Hematopoietic multipotent progenitor cell treated with erythropoietin and hydrocortisone succinate and interleukin-3 and kit ligand, for 17 days (in vitro differentiated cells): ENCODE data around the gene LYRM7.
"Not testable (repeated sequence)": the region's sequence is repeated elsewhere in the genome, so short reads cannot be mapped to it uniquely, and the experiment has no call there.

ENCODE experiments used
- DNase-seq: peaks from one replicate; pipeline ENCODE4 v3.0.0-alpha.2; 2015; ENCODE audit warnings: low spot score

Gene LYRM7

DNA sequence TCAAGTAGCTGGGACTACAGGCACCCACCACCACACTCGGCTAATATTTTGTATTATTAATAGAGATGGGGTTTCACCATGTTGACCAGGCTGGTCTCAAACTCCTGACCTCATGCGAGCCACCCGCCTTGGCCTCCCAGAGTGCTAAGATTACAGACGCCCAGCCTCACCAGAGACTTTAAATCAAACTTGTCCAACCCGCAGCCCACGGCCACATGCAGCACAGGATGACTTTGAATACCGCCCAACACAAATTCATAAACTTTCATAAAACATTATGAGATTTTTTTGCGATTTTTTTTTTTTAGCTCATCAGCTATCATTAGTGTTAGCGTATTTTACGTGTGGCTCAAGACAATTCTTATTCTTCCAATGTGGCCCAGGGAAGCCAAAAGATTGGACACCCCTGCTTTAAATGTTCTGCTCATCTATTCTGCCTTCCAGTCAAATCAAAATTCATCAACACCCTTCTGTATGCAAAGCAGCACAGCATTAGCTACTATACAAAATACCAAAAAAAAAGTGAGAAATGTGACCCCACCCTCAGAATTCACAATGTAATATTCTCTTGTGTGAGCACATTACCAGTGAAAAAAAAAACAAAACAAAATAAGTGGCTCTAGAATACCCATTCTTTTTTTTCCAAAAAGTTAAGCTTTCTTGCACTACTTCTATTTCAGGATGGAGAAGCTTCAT lies 50.4 kb downstream of the LYRM7 start:
- DNase-seq = no peak

DNA sequence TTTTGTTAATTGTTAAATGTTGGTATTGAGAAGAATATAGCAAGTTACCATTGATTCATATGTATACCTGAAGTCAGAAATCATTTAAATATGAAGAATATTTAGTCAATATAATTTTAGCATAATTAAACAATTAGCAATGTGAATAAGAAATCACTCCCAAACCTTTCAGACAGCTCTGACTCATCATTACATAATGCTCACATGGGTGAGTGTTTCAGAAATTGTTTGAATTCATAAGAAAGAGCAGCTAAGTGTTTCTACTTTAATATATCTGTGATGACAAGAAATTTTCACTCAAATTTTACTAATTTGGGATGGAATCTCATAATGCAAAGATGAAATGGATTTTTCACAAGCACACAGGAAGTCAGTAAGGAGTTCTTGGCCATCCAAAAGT lies 51.1 kb downstream of the LYRM7 start:
- no peak for DNase-seq

DNA sequence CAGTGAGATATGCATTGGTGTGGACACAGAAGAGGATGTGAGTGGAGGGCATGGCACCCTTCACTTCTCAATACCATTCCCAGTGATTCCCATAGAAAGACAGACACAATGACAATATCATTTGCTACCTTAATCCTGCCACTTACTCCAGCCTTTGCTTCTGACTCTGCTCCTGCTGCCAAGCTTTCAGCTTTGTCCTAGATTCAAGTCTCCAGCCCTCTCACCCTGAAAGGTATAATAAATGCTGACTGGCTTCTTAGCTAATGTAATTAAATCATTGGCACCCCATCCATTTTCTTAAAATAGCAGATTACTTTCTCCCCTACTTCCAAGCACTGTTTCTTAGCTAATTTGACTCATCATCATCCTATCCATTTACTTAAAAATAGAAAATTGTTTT lies 52.0 kb downstream of the LYRM7 start:
- no peak for DNase-seq

DNA sequence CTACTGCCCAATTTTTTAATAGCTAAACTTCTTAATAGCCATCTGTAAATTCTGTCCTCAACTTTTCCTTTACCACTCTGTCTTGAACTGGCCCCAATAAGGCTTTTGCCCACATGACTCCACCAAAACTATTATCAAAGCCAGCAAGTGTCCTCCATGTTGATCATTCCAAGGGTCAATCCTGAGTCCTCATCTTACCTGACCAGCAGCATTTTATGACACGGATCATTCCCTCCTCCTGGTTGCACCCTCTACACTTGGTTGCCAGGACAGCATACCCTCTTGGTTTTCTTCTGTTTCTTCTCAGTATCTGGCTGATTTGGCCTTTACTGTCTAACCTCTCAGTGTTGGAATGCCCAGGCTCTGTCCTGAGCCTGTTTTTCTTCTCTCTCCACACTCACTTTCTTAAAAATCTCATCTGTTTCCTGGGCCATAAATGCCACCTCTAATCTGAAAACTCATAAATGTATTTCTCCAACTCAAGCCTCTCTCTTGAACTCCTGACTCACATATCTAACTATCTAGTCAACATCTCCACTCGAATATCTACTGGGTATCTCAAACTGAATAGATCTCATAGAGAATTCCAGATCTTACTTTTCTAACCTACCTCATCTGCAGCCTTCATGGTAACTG lies 53.1 kb downstream of the LYRM7 start:
- DNase-seq = no peak

DNA sequence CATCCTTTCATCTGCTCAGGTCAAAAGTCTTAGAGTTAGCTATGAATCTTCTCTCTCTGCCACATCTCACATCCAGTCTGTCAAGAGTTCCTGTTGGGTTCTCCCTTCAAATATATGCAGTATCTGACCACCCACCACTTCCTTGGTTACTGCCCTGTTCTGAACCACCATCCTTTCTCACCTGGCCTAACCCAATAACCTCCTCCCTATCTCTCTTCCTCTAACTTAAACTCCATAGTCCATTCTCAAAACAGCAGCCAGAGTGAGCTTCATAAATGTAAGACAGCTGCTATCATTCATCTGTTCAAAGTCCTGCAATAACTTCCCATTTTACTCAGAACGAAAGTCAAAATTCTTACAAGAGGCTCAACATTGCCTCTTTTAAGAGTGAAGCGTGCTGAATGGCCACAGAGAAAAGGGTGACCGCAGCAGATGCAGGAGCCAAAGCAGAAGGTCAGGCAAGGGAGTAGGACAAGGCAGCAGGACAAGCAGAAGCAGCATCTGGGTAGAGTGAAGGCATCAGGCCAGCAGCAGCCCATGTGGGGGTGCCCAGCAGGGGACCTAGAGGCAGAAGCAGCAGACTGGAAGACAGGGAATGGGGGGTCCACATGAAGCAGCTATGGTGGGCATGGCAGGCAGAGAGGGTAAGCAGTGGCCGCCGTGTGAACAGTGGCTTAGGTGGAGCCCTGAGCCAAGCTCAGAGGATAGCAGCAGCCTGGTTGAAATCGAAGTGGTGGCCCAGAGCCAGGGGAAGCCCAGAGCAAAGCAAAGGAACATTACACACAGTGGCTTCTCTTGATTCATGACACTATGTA lies 53.9 kb downstream of the LYRM7 start:
- DNase-seq = no peak

DNA sequence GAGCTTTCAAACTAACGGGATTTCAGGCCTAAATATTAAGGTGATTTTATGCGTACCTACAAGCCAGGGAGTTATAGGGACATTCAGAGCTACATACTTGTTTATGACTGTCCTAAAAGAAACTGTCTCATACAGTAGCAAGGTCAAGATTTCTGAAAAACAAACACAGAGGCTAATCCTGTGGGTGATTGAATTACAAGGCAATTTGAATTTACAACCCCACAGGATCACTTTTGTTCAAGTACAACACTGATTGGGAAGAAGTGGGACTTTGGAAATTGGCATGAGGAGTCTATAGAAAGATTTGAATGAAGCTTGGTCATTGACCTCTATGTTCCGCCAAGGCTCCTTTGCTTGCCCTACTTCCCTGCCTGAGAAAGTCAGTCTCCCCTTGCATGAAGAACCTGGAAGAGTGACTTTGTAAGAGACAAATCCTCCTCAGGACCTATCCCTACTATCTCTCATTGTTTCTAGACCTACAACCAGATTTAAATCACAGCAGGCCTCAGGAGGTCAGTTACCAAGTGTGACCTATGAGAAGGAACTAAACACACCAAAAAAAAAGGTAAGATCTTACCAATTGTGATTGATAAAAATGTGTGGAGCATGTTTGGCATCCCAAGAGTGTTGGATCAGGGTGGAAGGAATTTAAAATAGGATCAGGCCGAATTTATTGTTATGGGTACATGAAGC lies 54.7 kb downstream of the LYRM7 start:
- no peak for DNase-seq

DNA sequence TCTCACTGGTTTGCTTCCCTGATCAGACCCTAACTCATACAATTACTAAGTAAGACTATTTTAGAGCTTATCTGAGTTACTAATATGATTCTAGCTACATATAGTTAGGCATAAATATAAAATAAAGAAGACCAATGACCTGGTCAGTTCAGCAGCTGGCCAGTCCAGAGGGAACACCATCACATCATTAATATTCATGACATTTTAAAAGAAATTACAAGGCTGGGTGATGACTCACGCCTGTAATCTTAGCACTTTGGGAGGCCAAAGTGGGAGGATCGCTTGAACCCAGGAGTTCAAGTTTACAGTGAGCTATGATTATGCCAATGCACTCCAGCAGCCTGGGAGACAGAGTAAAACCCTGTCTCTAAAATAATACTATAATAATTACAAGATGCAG lies 56.2 kb downstream of the LYRM7 start:
- no peak for DNase-seq

DNA sequence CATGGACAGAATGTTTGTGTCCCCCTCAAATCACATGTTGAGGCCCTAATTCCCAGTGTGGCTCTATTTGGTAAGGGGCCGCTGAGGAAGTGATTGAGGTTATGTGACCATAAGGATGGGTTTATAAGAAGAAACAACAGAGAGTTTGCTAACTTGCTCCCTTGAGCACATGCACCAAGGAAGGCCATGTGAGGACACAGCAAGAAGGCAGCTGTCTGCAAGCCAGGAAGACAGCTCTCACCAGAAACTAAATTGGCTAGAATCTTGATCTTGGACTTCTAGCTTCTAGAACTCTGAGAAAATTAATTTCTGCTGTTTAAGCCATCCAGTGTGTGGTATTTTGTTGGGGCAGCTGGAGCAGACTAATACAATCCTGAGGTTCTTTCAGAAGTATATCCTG lies 57.9 kb downstream of the LYRM7 start:
- DNase-seq = no peak

DNA sequence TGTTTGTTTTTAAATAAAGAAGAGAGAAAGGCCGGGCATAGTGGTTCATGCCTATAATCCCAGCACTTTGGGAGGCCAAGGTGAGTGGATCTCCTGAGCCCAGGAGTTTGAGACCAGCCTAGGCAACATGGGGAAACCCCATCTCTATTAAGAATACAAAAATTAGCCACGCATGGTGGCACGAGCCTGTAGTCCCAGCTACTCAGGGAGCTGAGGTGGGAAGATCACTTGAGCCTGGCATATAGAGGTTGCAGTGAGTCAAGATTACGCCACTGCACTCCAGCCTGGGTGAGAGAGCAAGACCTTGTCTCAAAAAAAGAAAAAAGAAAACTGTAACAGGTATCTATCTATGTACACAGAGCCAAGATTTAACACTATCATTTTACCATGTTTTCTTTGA lies 58.9 kb downstream of the LYRM7 start:
- DNase-seq = no peak

DNA sequence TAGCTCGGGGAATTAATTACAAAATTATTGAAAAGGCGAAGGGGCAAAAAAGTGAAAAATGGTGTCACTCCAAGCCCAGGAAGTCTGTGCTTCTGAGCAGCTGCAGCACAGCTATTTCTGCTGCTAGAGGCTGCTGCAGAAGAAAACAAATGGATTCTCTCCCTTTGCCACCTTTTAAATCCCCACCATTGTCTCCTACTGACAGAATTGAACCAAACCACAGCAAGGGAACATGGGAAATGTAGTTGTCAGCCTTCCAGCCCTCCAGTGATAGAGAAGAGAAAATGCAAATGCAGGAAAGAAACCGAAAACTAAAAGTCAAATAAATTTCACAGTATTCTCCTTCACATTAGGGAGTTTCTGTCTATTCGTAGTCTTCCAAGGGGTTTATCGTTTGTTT lies 59.7 kb downstream of the LYRM7 start:
- no peak for DNase-seq

DNA sequence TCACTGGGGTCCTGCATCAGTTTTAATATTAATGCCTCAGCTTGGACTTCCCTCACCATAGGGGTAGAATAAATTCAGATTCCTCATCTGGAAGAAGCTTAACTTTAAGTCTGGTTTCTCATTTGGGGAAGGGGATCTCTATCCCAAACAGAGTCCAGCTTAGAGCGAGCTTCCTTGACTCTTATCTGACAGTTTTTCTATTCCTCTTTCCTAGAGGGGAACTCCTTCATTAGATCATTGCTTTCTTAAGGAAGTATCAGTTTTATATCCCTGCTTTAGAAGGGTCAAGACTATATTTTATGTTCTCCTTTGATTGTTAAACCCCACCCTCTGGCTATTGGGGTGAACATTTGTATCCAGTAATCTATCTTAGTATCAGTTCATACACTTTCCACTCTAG lies 68.9 kb downstream of the LYRM7 start:
- no peak for DNase-seq

DNA sequence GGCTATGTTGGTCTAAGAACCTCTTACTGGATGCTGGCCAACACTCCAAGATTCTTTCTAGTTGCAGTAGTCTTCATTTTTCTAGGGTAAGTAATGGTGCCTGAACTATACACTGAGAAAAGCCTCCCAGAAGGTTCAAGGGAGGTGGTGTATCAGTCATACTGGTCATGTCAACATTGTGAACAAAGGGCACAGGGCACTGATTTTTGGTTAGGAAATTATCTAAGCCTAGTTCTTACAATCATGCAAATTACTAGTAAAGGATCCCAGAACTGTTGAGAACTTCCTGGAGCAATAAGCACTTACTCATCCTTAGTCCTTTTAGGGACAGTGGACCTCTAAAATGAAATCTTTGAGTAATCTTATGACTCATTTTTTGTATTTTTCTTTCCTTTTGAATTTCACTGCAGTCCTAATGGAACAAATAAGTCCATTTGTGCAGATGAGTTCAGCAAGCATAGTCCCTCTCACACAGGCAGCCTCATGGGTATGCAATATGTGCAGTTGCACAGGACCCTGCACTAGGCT lies 72.0 kb downstream of the LYRM7 start:
- DNase-seq = no peak

DNA sequence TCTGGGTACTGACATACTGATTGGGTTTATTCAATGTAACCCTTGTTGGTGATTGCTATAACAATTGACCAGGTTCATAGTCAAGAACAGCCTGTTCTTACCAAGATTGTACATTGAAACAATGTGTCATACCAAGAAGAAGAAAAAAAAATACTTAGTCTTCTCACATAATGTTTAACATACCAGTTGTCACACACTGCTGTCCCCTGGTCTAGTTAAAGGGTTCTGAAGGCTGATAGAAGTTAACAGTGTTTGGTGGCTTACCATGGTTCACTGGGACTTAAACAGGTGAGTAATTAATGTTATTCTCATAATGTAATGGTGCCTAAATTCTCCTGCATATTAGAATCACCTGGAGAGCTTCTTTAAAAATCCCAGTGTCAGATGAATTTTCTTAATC lies 74.6 kb downstream of the LYRM7 start:
- no peak for DNase-seq

DNA sequence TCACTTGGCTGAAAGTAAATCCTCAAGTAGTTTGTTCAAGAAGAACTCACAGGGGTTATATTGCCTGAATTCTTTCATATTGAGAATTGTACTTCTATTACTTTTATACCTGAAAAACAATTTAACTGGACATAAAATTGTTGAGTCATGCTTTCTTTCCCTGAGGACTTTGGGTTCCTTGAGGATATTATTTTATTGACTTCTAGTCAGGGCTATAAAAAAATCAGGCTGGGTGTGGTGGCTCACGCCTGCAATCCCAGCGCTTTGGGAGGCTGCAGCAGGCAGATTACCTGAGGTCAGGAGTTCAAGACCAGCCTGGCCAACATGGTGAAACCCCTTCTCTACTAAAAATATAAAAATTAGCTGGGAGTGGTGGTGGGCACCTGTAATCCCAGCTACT lies 75.2 kb downstream of the LYRM7 start:
- DNase-seq = no peak

DNA sequence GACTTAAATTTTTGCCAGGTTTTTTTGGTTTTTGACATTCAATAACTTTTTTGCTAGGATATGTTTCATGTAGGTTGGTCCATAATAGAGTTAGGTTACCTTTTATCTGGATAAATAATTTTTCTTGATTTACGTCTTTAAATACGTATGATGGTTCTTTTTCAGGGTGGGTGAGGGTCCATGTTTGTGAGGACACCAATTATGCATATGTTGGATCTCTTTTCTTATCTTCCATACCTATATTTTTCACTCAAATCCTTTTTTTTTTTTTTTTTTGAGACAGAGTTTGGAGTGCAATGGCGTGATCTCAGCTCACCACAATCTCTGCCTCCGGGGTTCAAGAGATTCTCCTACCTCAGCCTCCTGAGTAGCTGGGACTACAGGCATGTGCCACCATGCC lies 75.8 kb downstream of the LYRM7 start:
- no peak for DNase-seq

DNA sequence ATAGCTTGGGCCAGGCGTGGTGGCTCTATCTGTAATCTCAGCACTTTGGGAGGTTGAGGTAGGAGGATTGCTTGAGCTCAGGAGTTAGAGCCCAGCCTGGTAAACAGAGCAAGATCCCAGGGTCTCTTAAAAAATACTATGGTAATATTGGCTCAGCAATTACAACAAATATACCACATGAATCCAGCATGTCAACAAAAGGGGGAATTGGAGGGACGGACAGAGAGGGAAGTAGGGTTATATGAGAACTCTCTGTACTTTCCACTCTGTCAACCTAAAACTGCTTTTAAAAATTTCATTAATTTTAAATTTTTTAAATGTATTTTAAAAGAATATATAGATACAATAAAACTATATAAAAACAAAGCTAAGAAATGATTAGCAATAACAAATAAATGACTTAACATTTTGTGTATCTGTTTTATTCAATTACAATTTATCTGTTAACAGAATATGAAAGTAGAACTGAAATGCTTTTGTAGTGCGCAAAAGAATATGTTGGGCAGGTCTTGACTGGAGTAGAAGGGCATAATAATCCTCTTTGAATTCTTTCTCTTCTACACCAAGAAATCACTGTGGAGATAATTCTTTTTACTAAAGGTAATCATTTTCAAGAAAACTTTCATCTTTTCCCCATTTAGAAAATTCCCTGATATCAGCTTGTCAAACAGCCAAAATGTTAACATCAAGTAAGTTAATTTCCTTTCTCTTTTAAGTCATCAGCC lies 80.2 kb downstream of the LYRM7 start:
- DNase-seq = no peak

DNA sequence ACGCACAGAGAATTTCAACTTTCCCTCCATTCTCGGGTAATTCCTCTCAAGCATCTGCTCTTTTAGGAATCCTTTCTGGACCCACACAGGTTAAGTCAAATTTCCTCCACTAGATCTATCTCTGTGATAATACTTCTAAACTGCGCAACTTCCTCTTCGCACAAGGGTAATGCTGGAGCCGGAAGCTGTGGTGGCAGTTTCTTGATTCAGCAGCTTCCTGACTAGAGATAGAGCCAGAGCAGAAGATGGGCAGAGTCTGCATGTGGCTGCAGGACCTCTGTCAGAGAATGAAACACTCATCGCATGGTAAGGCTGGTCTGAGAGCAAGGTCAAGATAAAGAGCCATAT lies 82.1 kb downstream of the LYRM7 start:
- DNase-seq = no peak

DNA sequence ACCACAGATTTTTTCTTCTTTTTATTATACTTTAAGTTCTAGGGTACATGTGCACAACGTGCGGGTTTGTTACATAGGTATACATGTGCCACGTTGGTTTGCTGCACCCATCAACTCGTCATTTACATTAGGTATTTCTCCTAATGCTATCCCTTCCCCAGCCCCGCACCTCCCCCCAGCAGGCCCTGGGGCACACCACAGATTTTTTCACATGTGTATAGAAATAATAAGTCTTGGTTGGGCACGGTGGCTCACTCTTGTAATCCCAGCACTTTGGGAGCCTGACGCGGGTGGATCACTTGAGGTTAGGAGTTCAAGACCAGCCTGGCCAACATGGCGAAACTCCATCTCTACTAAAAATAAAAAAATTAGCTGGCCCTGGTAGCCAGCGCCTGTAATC lies 83.3 kb downstream of the LYRM7 start:
- DNase-seq = not testable (repeated sequence)

DNA sequence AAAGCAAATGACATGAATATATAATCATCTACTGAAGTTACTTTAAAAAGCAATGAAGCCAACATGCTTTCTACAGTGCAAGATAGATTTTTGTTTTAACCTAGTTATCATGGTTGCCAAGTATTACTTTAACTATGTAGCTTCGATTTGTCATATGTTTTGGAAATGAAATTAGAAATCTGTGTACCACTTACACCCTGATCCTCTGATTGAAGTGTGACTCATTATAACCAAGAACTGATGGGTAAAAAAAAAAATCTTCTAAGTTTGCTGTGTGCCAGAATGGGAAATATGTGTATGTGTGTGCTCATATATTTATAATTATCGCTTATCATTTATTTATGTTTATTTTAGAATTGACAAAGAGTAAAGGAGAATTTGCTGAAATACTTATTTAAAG lies 84.0 kb downstream of the LYRM7 start:
- DNase-seq = no peak
